Endothelial cell of umbilical vein (primary cell): ENCODE measurements around the gene ZNF281. TPM values are rescaled to one million over a fixed set of nuclear protein-coding genes. Genes with fewer than 3 reads are reported as not detected.

ENCODE experiments used
- BruUV-seq: library from RNA; stranded (reverse); fragments of 400-500 nt; replicated peaks from 2 replicates; lab custom pipeline; 2021; lab: Mats Ljungman, UMichigan
- CTCF ChIA-PET: fragments of 300-600, 350-600 bp; sonication (Branson Sonifier 250); formaldehyde crosslinking; loops from one replicate; lab custom pipeline; 2021; ENCODE audit warnings: antibody characterized with exemption, inconsistent platforms; lab: Charles Lee
- POLR2A ChIA-PET: fragments of 300-600, 350-600 bp; sonication (Branson Sonifier 250); formaldehyde crosslinking; loops from one replicate; lab custom pipeline; 2021; ENCODE audit warnings: antibody characterized with exemption, inconsistent platforms; lab: Charles Lee
- DNase-seq: peaks from one replicate; pipeline ENCODE4 v3.0.0-alpha.2; 2011; ENCODE audit warnings: low read depth, low spot score
- FAIRE-seq: peaks from 2 replicates; lab custom pipeline; 2011; peaks lifted over from hg19 to GRCh38; lab: Jason Lieb, UNC
- H2AFZ ChIP-seq: 2 replicates; pipeline ENCODE4 v1.6.0; 2012; ENCODE audit warnings: low read depth, low read length, control low read depth, inconsistent platforms
- H3K27ac ChIP-seq: 2 replicates; pipeline ENCODE4 v1.5.1; 2011; ENCODE audit warnings: low read depth, mild to moderate bottlenecking, control low read depth, low read length, moderate library complexity; ENCODE audit not compliant: insufficient read depth
- H3K27me3 ChIP-seq, 2 experiments: 2 replicates each; pipeline versions ENCODE4 v1.6.0 to v1.6.1; 2011; ENCODE audit warnings: low read length in 2 of 2, mixed read lengths in 1 of 2; ENCODE audit not compliant: control insufficient read depth in 2 of 2, insufficient read depth in 2 of 2
- H3K36me3 ChIP-seq, 2 experiments: 2 replicates in 1 of 2; 3 replicates in 1 of 2; pipeline ENCODE4 v1.5.1; 2011; ENCODE audit warnings: low read length in 2 of 2, mild to moderate bottlenecking in 1 of 2, moderate library complexity in 1 of 2; ENCODE audit not compliant: control insufficient read depth in 2 of 2, insufficient read depth in 2 of 2; ENCODE audit errors: extremely low read depth in 1 of 2
- H3K4me1 ChIP-seq: 3 replicates; pipeline ENCODE4 v1.5.1; 2011; ENCODE audit warnings: mild to moderate bottlenecking, low read length; ENCODE audit not compliant: control insufficient read depth, insufficient read depth; ENCODE audit errors: extremely low read depth
- H3K4me2 ChIP-seq: 2 replicates; pipeline ENCODE4 v1.6.1; 2011; ENCODE audit warnings: low read length, control low read depth, mixed read lengths; ENCODE audit not compliant: insufficient read depth
- H3K4me3 ChIP-seq, 3 experiments: fragments of 200-600 bp in 1 of 3; sonication (generic), shearing (Covaris generic) in 1 of 3; replicated peaks in 1 of 3; 2 replicates each; pipeline ENCODE4 v1.5.1; 2011 to 2016; ENCODE audit warnings: control low read depth in 3 of 3, low read length in 3 of 3, mild to moderate bottlenecking in 2 of 3, inconsistent platforms in 1 of 3, low read depth in 1 of 3, moderate library complexity in 1 of 3; ENCODE audit not compliant: insufficient read depth in 1 of 3
- H3K79me2 ChIP-seq: 2 replicates; pipeline ENCODE4 v1.6.0; 2012; ENCODE audit warnings: low read length, inconsistent platforms; ENCODE audit not compliant: control insufficient read depth, insufficient read depth
- H3K9ac ChIP-seq: replicated peaks from 2 replicates; pipeline ENCODE3; 2011; ENCODE audit warnings: low read length, control low read depth; ENCODE audit not compliant: insufficient read depth; ENCODE audit errors: extremely low read depth
- H3K9me1 ChIP-seq: replicated peaks from 3 replicates; pipeline ENCODE4 v1.6.0; 2011; ENCODE audit warnings: mild to moderate bottlenecking, low read length; ENCODE audit not compliant: control insufficient read depth, insufficient read depth; ENCODE audit errors: extremely low read depth
- H3K9me3 ChIP-seq: replicated peaks from 2 replicates; pipeline ENCODE4 v1.5.1; 2012; ENCODE audit warnings: low read length, inconsistent platforms; ENCODE audit not compliant: control insufficient read depth, insufficient read depth
- H4K20me1 ChIP-seq: replicated peaks from 2 replicates; pipeline ENCODE3; 2011; ENCODE audit warnings: mild to moderate bottlenecking, low read length; ENCODE audit not compliant: control insufficient read depth, insufficient read depth; ENCODE audit errors: extremely low read depth
- GATA2 ChIP-seq: IDR thresholded peaks from 2 replicates; pipeline ENCODE4 v1.7.0; 2011; ENCODE audit warnings: low read depth, mild to moderate bottlenecking, moderate library complexity, mixed read lengths, low read length; ENCODE audit not compliant: insufficient read length, insufficient read depth
- JUN ChIP-seq: IDR thresholded peaks from 2 replicates; pipeline ENCODE4 v1.6.1; 2011; ENCODE audit warnings: borderline replicate concordance, low read depth; ENCODE audit not compliant: insufficient read length, insufficient read depth
- POLR2AphosphoS5 ChIP-seq: IDR thresholded peaks from 2 replicates; pipeline ENCODE4 v1.6.1; 2012; ENCODE audit warnings: low read depth, mild to moderate bottlenecking, control low read depth, low read length, moderate library complexity; ENCODE audit not compliant: insufficient read depth
- dilution Hi-C: fragments of 300-500 bp; cut with MboI; formaldehyde crosslinking; loops from one replicate; pipeline ENCODE4 v1.15.0; 2019; ENCODE audit warnings: low sequenced_read_pairs; ENCODE audit not compliant: extremely low pct_ligation_motif_present
- intact Hi-C: fragments of 100-400 bp; cut with micrococcal nuclease; formaldehyde crosslinking; loops from one replicate; pipeline ENCODE4 v1.10.0; 2022
- polyA plus RNA-seq, 4 experiments: library from polyadenylated mRNA; depleted of rRNA in 3 of 4; stranded (reverse) in 3 of 4; unstranded in 1 of 4; fragments of >200 nt; gene quantifications; 2 replicates each; pipeline versions ENCODE4 v1.2.1 to v1.2.3, GENCODE V29; 2011 to 2012; ENCODE audit warnings: missing spikeins in 1 of 4
- total RNA-seq: library from RNA; stranded (reverse); gene quantifications from 2 replicates; pipeline ENCODE4 v1.2.3, GENCODE V29; 2021

Gene ZNF281
- total and polyA plus RNA-seq, 2 donors (not counting 3 experiments of a cell fraction or from before 2014, with no cell fraction given): 5.2 to 22.3 TPM

GRCh38 chr1:200444478-200444877 is 34.6 kb upstream of the ZNF281 start:
- Histone ChIP-seq H3K4me2 (no peak overlapping the region), H2AFZ (no peak overlapping the region), H3K79me2 (no peaks in the 10 kb centered on the region), H3K27ac (no peak overlapping the region), H3K27me3 (no peaks in the 10 kb centered on the region), H3K9me3 (no peaks in the 10 kb centered on the region), H3K9ac (no peak overlapping the region), H3K4me1 (no peaks in the 10 kb centered on the region), H4K20me1 (no peaks in the 10 kb centered on the region), H3K36me3 (no peaks in the 10 kb centered on the region), H3K9me1 (no peaks in the 10 kb centered on the region), H3K4me3 (no peak overlapping the region)
- no peak for DNase-seq
- FAIRE-seq: no peak
- dilution Hi-C loops (no loop called here), intact Hi-C loops (no loop called here)
- BruUV-seq: no TSS peak
- no peak for TF ChIP-seq POLR2AphosphoS5
- TF ChIP-seq JUN: no peak
- CTCF ChIA-PET: no interaction called here
- POLR2A ChIA-PET: no interaction called here

- H3K4me2 ChIP-seq: no peak overlapping the region
- ChIA-PET POLR2A (no interaction called here), CTCF (no interaction called here)
- dilution Hi-C loops: no loop called here
- H3K9me1 ChIP-seq: no peaks in the 10 kb centered on the region
- no peak overlapping the region for H3K9ac ChIP-seq
- H3K36me3 ChIP-seq: no peaks in the 10 kb centered on the region
- H3K27me3 ChIP-seq: no peaks in the 10 kb centered on the region
- H3K79me2 ChIP-seq: no peaks in the 10 kb centered on the region
- no peak overlapping the region for H2AFZ ChIP-seq
- TF ChIP-seq GATA2: no peak
- no peak for DNase-seq
- H3K4me1 ChIP-seq: no peaks in the 10 kb centered on the region
- H4K20me1 ChIP-seq: no peaks in the 10 kb centered on the region
- no peak overlapping the region for H3K4me3 ChIP-seq
- no TSS peak for BruUV-seq
- no peak overlapping the region for H3K27ac ChIP-seq
- no peak for FAIRE-seq
- intact Hi-C loops: no loop called here
- no peaks in the 10 kb centered on the region for H3K9me3 ChIP-seq
These were observed 34.0 kb upstream of the ZNF281 start for GRCh38 chr1:200443860-200444259.
